ENCODE data around the gene ISG20.

Gene ISG20

GRCh38 chr15:88617031-88617722 is 21.6 kb upstream of the ISG20 start:
- Histone ChIP-seq H3K4me3 (ENCODE audit: low read length) (no peak overlapping the region), H3K79me2 (ENCODE audit: control insufficient read depth, low read length) (peaks cover 15% of the 10 kb centered on the region), H3K9me3 (ENCODE audit: control insufficient read depth, insufficient read depth, low read length) (no peaks in the 10 kb centered on the region)

GRCh38 chr15:88617790-88618189 is 21.0 kb upstream of the ISG20 start:
- Histone ChIP-seq H3K79me2 (ENCODE audit: control insufficient read depth, low read length) (peaks cover 21% of the 10 kb centered on the region), H3K4me1 (ENCODE audit: control insufficient read depth, low read length) (peaks cover 14% of the 10 kb centered on the region), H3F3A (ENCODE audit: control insufficient read depth, insufficient read depth) (0 out of 2 replicates have a peak, but pooled peaks cover 5% of the 10 kb centered on the region), H4K20me1 (ENCODE audit: control insufficient read depth, insufficient read depth, low read depth, low read length) (peaks cover under 1% of the 10 kb centered on the region), H3K9me2 (replicated peaks; ENCODE audit: control insufficient read depth, low read length) (no peaks in the 10 kb centered on the region), H3K27ac (ENCODE audit: low read depth, low read length) (no peak overlapping the region), H3K27me3 (ENCODE audit: control insufficient read depth, low read length) (no peaks in the 10 kb centered on the region), H3K36me3 (ENCODE audit: control insufficient read depth, low read length) (peaks cover 16% of the 10 kb centered on the region), H3K4me2 (ENCODE audit: low read length) (no peak overlapping the region), H3K9me3 (ENCODE audit: control insufficient read depth, insufficient read depth, low read length) (no peaks in the 10 kb centered on the region), H3K4me3 (ENCODE audit: low read length) (no peak overlapping the region)
- TF ChIP-seq CTCF (IDR thresholded peaks at IDR 0.05; ENCODE audit: low read depth, low read length, poor library complexity, severe bottlenecking) (no peak), EZH2phosphoT487 (IDR thresholded peaks at IDR 0.05; ENCODE audit: borderline replicate concordance, low read length) (no peak)

More at GRCh38 chr15:88617031-88617722, 21.6 kb upstream of the ISG20 start:
- no peaks in the 10 kb centered on the region for H3K9me2 ChIP-seq (replicated peaks; ENCODE audit: control insufficient read depth, low read length)
- H4K20me1 ChIP-seq (ENCODE audit: control insufficient read depth, insufficient read depth, low read depth, low read length): no peaks in the 10 kb centered on the region
- no peak overlapping the region for H3K4me2 ChIP-seq (ENCODE audit: low read length)
- 0 out of 2 replicates have a peak, but pooled peaks cover 5% of the 10 kb centered on the region for H3F3A ChIP-seq (ENCODE audit: control insufficient read depth, insufficient read depth)
- H3K27me3 ChIP-seq (ENCODE audit: control insufficient read depth, low read length): no peaks in the 10 kb centered on the region
- TF ChIP-seq EZH2phosphoT487 (IDR thresholded peaks at IDR 0.05; ENCODE audit: borderline replicate concordance, low read length) (no peak), CTCF (IDR thresholded peaks at IDR 0.05; ENCODE audit: low read depth, low read length, poor library complexity, severe bottlenecking) (no peak)
- H3K27ac ChIP-seq (ENCODE audit: low read depth, low read length): no peak overlapping the region
- H3K4me1 ChIP-seq (ENCODE audit: control insufficient read depth, low read length): peaks cover 13% of the 10 kb centered on the region
- peaks cover 10% of the 10 kb centered on the region for H3K36me3 ChIP-seq (ENCODE audit: control insufficient read depth, low read length)

- peaks cover 25% of the 10 kb centered on the region for H3K36me3 ChIP-seq (ENCODE audit: control insufficient read depth, low read length)
- peaks cover 30% of the 10 kb centered on the region for H3K79me2 ChIP-seq (ENCODE audit: control insufficient read depth, low read length)
- TF ChIP-seq EZH2phosphoT487 (IDR thresholded peaks at IDR 0.05; ENCODE audit: borderline replicate concordance, low read length): no peak
- TF ChIP-seq CTCF (IDR thresholded peaks at IDR 0.05; ENCODE audit: low read depth, low read length, poor library complexity, severe bottlenecking): no peak
Measured at GRCh38 chr15:88618686-88619085, 20.1 kb upstream of the ISG20 start.

More at GRCh38 chr15:88618686-88619085, 20.1 kb upstream of the ISG20 start:
- Histone ChIP-seq H3K4me1 (ENCODE audit: control insufficient read depth, low read length) (peaks cover 23% of the 10 kb centered on the region), H3K27ac (ENCODE audit: low read depth, low read length) (no peak overlapping the region), H3K9me2 (replicated peaks; ENCODE audit: control insufficient read depth, low read length) (no peaks in the 10 kb centered on the region), H3K27me3 (ENCODE audit: control insufficient read depth, low read length) (no peaks in the 10 kb centered on the region), H3K4me3 (ENCODE audit: low read length) (no peak overlapping the region), H3K4me2 (ENCODE audit: low read length) (no peak overlapping the region), H3F3A (ENCODE audit: control insufficient read depth, insufficient read depth) (0 out of 2 replicates have a peak, but pooled peaks cover 5% of the 10 kb centered on the region), H3K9me3 (ENCODE audit: control insufficient read depth, insufficient read depth, low read length) (no peaks in the 10 kb centered on the region), H4K20me1 (ENCODE audit: control insufficient read depth, insufficient read depth, low read depth, low read length) (peaks cover 9% of the 10 kb centered on the region)
